ES-I3 (cell line): ENCODE results near the gene CROCC2.

Experiments used
- H3K36me3 ChIP-seq: 2 replicates; pipeline ENCODE4 v1.6.1; 2013; ENCODE audit warnings: mild to moderate bottlenecking, low read length, control low read depth, moderate library complexity; ENCODE audit not compliant: insufficient read depth
- H3K4me1 ChIP-seq: 2 replicates; pipeline ENCODE4 v1.6.1; 2013; ENCODE audit warnings: mild to moderate bottlenecking, control low read depth, low read length; ENCODE audit not compliant: insufficient read depth
- H3K9ac ChIP-seq: 2 replicates; pipeline ENCODE4 v1.6.1; 2013; ENCODE audit warnings: low read depth, mild to moderate bottlenecking, low read length, moderate library complexity
- H3K9me3 ChIP-seq: 2 replicates; pipeline ENCODE4 v1.6.1; 2013; ENCODE audit warnings: mild to moderate bottlenecking, low read length, moderate library complexity; ENCODE audit not compliant: control insufficient read depth, insufficient read depth

Gene CROCC2

DNA sequence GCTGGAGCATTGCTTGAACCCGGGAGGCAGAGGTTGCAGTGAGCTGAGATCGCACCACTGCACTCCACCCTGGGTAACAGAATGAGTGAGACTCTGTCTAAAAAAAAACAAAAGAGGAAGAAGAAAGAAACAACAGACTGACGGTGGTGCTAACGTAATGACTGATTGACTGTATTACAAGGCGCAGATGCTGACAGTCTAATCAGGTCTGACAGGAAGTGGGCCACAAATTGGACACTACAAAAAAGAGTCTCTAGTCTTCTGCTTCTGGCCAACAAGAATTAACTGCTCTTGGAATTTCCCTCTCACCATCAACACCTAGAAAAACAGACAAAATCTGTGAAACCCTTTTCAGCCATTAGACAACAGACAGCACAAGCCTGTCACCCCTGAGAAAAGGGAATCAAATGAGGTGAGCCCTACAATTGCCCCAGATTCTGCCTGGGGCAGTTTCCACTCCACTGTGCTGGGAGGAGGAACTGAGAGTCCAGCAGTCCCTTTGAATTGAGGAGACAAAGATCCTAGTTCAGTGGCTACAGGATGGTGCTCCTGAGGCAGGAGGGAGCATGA lies 135.5 kb downstream of the CROCC2 start:
- Histone ChIP-seq H3K4me1 (no peaks in the 10 kb centered on the region), H3K9ac (no peak overlapping the region), H3K36me3 (no peaks in the 10 kb centered on the region), H3K9me3 (no peaks in the 10 kb centered on the region)
